22Rv1 (cell line): ENCODE measurements around the gene RABGAP1L.
"Not testable (repeated sequence)": the region's sequence is repeated elsewhere in the genome, so short reads cannot be mapped to it uniquely, and the experiment has no call there.

Experiments used
- H3K27ac ChIP-seq: fragments of 450-650 bp; 2 replicates; pipeline ENCODE4 v1.5.1; 2017
- ZFX ChIP-seq: fragments of 450-650 bp; IDR thresholded peaks from 2 replicates; pipeline ENCODE4 v1.6.1; 2017; ENCODE audit warnings: antibody characterized with exemption, borderline replicate concordance
- TF ChIP-seq, protein P1 (sequence below): fragments of 450-650 bp; IDR thresholded peaks from 2 replicates; pipeline ENCODE4 v1.5.1; 2017; ENCODE audit warnings: mild to moderate bottlenecking

The RABGAP1L gene

GRCh38 chr1:174519844-174520243, 360.5 kb downstream of the RABGAP1L start:
- no peak overlapping the region for H3K27ac ChIP-seq
- no peak for TF ChIP-seq ZFX
- TF ChIP-seq, protein P1, sequence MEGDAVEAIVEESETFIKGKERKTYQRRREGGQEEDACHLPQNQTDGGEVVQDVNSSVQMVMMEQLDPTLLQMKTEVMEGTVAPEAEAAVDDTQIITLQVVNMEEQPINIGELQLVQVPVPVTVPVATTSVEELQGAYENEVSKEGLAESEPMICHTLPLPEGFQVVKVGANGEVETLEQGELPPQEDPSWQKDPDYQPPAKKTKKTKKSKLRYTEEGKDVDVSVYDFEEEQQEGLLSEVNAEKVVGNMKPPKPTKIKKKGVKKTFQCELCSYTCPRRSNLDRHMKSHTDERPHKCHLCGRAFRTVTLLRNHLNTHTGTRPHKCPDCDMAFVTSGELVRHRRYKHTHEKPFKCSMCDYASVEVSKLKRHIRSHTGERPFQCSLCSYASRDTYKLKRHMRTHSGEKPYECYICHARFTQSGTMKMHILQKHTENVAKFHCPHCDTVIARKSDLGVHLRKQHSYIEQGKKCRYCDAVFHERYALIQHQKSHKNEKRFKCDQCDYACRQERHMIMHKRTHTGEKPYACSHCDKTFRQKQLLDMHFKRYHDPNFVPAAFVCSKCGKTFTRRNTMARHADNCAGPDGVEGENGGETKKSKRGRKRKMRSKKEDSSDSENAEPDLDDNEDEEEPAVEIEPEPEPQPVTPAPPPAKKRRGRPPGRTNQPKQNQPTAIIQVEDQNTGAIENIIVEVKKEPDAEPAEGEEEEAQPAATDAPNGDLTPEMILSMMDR, result no peak

DNA sequence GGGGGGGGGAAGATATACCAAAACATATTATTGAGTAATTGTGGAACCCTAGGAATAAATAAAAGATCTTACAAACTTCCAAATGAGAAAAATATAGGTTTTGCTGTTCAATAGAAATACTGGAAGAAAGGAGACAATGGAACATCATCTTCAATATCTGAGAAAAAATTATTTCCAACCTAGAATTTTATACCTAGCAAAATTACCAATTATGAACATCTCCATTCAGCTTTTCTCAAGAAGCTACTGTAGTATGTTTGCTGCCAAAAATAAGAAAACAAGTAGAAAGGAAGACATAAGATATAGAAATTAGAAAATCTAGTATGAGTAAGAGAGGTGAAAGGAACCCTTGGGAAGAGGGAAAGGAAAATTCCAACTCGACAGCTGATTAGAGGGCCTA, 372.4 kb downstream of the RABGAP1L start:
- TF ChIP-seq ZFX, result no peak
- TF ChIP-seq, protein P1, result no peak
- no peak overlapping the region for H3K27ac ChIP-seq

GRCh38 chr1:174534789-174535188, 375.5 kb downstream of the RABGAP1L start:
- TF ChIP-seq, protein P1, result no peak
- TF ChIP-seq ZFX, result no peak
- H3K27ac ChIP-seq, result no peak overlapping the region

GRCh38 chr1:174535207-174535606, 375.9 kb downstream of the RABGAP1L start:
- TF ChIP-seq, protein P1, result no peak
- TF ChIP-seq ZFX, result no peak
- H3K27ac ChIP-seq, result no peak overlapping the region

DNA sequence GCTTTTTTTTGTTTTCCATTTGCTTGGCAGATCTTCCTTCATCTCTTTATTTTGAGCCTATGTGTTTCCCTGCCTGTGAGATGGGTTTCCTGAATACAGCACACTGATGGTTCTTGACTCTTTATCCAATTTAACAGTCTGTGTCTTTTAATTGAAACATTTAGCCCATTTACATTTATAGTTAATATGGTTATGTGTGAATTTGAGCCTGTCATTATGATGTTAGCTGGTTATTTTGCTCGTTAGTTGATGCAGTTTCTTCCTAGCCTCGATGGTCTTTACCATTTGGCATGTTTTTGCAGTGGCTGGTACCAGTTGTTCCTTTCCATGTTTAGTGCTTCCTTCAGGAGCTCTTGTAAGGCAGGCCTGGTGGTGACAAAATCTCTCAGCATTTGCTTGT, 384.1 kb downstream of the RABGAP1L start:
- H3K27ac ChIP-seq, result not testable (repeated sequence)

GRCh38 chr1:174550296-174550695, 391.0 kb downstream of the RABGAP1L start:
- TF ChIP-seq ZFX, result no peak
- TF ChIP-seq, protein P1, result no peak

GRCh38 chr1:174556392-174556791, 397.1 kb downstream of the RABGAP1L start:
- TF ChIP-seq ZFX, result no peak
- TF ChIP-seq, protein P1, result no peak
- H3K27ac ChIP-seq, result no peak overlapping the region

More at GRCh38 chr1:174550296-174550695, 391.0 kb downstream of the RABGAP1L start:
- H3K27ac ChIP-seq, result no peak overlapping the region

GRCh38 chr1:174568551-174568950, 409.2 kb downstream of the RABGAP1L start:
- H3K27ac ChIP-seq, result no peak overlapping the region
- TF ChIP-seq, protein P1, result no peak
- no peak for TF ChIP-seq ZFX
